ENCODE results near the gene GREM1.

GREM1 gene

GRCh38 chr15:32781781-32782180, 64.0 kb downstream of the GREM1 start:
- no peak for DNase-seq (ENCODE audit: low read depth)

DNA sequence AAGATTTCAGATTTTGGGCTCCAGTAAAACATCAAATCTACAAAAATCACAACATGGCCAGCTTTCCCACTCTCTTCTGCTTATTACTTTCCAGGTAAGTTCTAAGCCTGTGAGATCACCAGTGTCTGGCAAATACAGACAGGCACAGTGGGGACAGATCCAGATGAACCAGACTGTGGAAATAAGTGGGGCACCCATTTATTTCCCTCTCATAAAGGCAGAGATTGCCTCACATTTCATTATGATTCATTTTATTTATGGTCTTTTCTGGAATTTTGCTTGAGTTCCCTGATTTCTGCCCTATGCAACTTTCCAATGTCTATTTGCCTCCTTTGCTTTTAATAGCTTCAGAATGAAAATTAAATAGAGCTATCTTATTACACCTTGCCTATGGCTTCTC, 66.8 kb downstream of the GREM1 start:
- DNase-seq (ENCODE audit: low read depth) = no peak

GRCh38 chr15:32786906-32787305, 69.1 kb downstream of the GREM1 start:
- no peak for DNase-seq (ENCODE audit: low read depth)

- DNase-seq (ENCODE audit: low read depth) = no peak
Observed at GRCh38 chr15:32787949-32788348, 70.1 kb downstream of the GREM1 start.

- no peak for DNase-seq (ENCODE audit: low read depth)
Observed at GRCh38 chr15:32790352-32790999, 72.7 kb downstream of the GREM1 start.

DNA sequence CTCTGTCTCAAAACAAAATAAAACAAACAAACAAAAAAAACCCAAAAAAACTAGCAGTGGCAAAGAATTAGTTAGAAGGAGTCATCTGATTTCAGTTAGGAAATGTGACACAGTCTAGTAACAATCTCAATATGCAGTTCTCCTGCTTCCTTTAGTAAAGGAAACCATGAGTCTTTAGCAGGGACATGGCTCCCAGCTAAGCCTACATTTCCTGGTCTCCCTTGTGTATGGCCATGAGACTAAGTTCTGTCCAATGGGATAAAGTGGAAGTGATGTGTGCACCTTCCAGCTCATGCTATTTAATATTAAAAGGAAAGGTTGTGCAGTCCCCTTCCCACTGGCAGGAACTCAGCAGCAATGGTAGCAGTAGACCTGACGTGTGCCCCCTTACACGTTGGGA, 74.6 kb downstream of the GREM1 start:
- no peak for DNase-seq (ENCODE audit: low read depth)
